GM18907 (cell line): Measurements from ENCODE around the gene TNFRSF13B.
"Not testable (repeated sequence)": the region's sequence is repeated elsewhere in the genome, so short reads cannot be mapped to it uniquely, and the experiment has no call there.

ENCODE experiments used
- ATAC-seq: cut with Tn5 transposase; IDR thresholded peaks from one replicate; pipeline ENCODE4 v1.9.1; 2021; ENCODE audit warnings: mild to moderate bottlenecking, moderate library complexity; ENCODE audit not compliant: unreplicated experiment

The TNFRSF13B gene

GRCh38 chr17:17007891-17008290 is 36.0 kb upstream of the TNFRSF13B start:
- not testable (repeated sequence) for ATAC-seq

GRCh38 chr17:17004997-17005614 is 33.2 kb upstream of the TNFRSF13B start:
- ATAC-seq, result not testable (repeated sequence)

- ATAC-seq, result no peak
Measured at GRCh38 chr17:17004251-17004996, 32.5 kb upstream of the TNFRSF13B start.

- ATAC-seq, result not testable (repeated sequence)
Measured at GRCh38 chr17:17002731-17003715, 31.1 kb upstream of the TNFRSF13B start.

GRCh38 chr17:17001874-17002520 is 30.1 kb upstream of the TNFRSF13B start:
- ATAC-seq, result peak; percentile 57

GRCh38 chr17:17001076-17001777 is 29.3 kb upstream of the TNFRSF13B start:
- ATAC-seq, result no peak

- no peak for ATAC-seq
Measured at GRCh38 chr17:16999931-17000625, 28.2 kb upstream of the TNFRSF13B start.

GRCh38 chr17:16997514-16998429 is 25.9 kb upstream of the TNFRSF13B start:
- peak; percentile 82 for ATAC-seq

- not testable (repeated sequence) for ATAC-seq
Measured at GRCh38 chr17:16996726-16997125, 24.8 kb upstream of the TNFRSF13B start.

GRCh38 chr17:16995930-16996329 is 24.0 kb upstream of the TNFRSF13B start:
- ATAC-seq, result no peak

GRCh38 chr17:16994631-16995030 is 22.7 kb upstream of the TNFRSF13B start:
- no peak for ATAC-seq

GRCh38 chr17:16991349-16992009 is 19.6 kb upstream of the TNFRSF13B start:
- no peak for ATAC-seq

- ATAC-seq, result no peak
Measured at GRCh38 chr17:16989953-16990860, 18.3 kb upstream of the TNFRSF13B start.

GRCh38 chr17:16989230-16989952 is 17.5 kb upstream of the TNFRSF13B start:
- ATAC-seq, result peak; percentile 31

- peak; percentile 11 for ATAC-seq
Measured at GRCh38 chr17:16988749-16989229, 16.9 kb upstream of the TNFRSF13B start.
